Keratinocyte (primary cell): Measurements from ENCODE around the gene GABRB1. TPM values are rescaled to one million over a fixed set of nuclear protein-coding genes. Genes with fewer than 3 reads are reported as not detected.

ENCODE experiments used
- DNase-seq: peaks from one replicate; pipeline ENCODE4 v3.0.0-alpha.2; 2011; ENCODE audit warnings: low read depth, missing footprints, low spot score
- FAIRE-seq: peaks from 2 replicates; lab custom pipeline; 2011; peaks lifted over from hg19 to GRCh38; lab: Jason Lieb, UNC
- H2AFZ ChIP-seq: 2 replicates; pipeline ENCODE4 v1.6.0; 2012; ENCODE audit warnings: low read length, control low read depth, inconsistent platforms; ENCODE audit not compliant: control insufficient read depth
- H3K27ac ChIP-seq: 2 replicates; pipeline ENCODE4 v1.5.1; 2011; ENCODE audit warnings: low read length; ENCODE audit not compliant: control insufficient read depth, insufficient read depth
- H3K27me3 ChIP-seq: 3 replicates; pipeline ENCODE4 v1.6.0; 2011; ENCODE audit warnings: low read length; ENCODE audit not compliant: control insufficient read depth, insufficient read depth; ENCODE audit errors: extremely low read depth
- H3K36me3 ChIP-seq, 2 experiments: 2 replicates in 1 of 2; 3 replicates in 1 of 2; pipeline ENCODE4 v1.5.1; 2011; ENCODE audit warnings: low read length in 2 of 2, mild to moderate bottlenecking in 1 of 2; ENCODE audit not compliant: control insufficient read depth in 2 of 2, insufficient read depth in 2 of 2; ENCODE audit errors: extremely low read depth in 1 of 2
- H3K4me1 ChIP-seq: 3 replicates; pipeline ENCODE4 v1.5.1; 2011; ENCODE audit warnings: low read length; ENCODE audit not compliant: control insufficient read depth, insufficient read depth; ENCODE audit errors: extremely low read depth
- H3K4me2 ChIP-seq: 3 replicates; pipeline ENCODE4 v1.6.0; 2011; ENCODE audit warnings: low read depth, low read length; ENCODE audit not compliant: control insufficient read depth, insufficient read depth; ENCODE audit errors: extremely low read depth
- H3K4me3 ChIP-seq, 3 experiments: fragments of 200-600 bp in 1 of 3; sonication (generic) in 1 of 3; 2 replicates in 2 of 3; 3 replicates in 1 of 3; pipeline ENCODE4 v1.5.1; 2011 to 2016; ENCODE audit warnings: low read length in 3 of 3, mild to moderate bottlenecking in 3 of 3, control low read depth in 2 of 3, inconsistent platforms in 1 of 3, low read depth in 1 of 3, mixed read lengths in 1 of 3, mixed run types in 1 of 3, moderate library complexity in 1 of 3; ENCODE audit not compliant: control insufficient read depth in 2 of 3, insufficient read depth in 2 of 3; ENCODE audit errors: extremely low read depth in 1 of 3
- H3K79me2 ChIP-seq: 2 replicates; pipeline ENCODE4 v1.6.0; 2012; ENCODE audit warnings: low read length; ENCODE audit not compliant: control insufficient read depth, insufficient read depth
- H3K9ac ChIP-seq: 3 replicates; pipeline ENCODE4 v1.6.0; 2011; ENCODE audit warnings: low read length; ENCODE audit not compliant: control insufficient read depth, insufficient read depth; ENCODE audit errors: extremely low read depth
- H3K9me1 ChIP-seq: 3 replicates; pipeline ENCODE4 v1.6.0; 2011; ENCODE audit warnings: low read length; ENCODE audit not compliant: control insufficient read depth, insufficient read depth; ENCODE audit errors: extremely low read depth
- H3K9me3 ChIP-seq: 2 replicates; pipeline ENCODE4 v1.5.1; 2012; ENCODE audit warnings: low read depth, low read length; ENCODE audit not compliant: control insufficient read depth
- H4K20me1 ChIP-seq: 3 replicates; pipeline ENCODE4 v1.6.0; 2011; ENCODE audit warnings: low read length; ENCODE audit not compliant: control insufficient read depth, insufficient read depth; ENCODE audit errors: extremely low read depth
- CTCF ChIP-seq, 3 experiments: IDR thresholded peaks in 1 of 3; conservative IDR thresholded peaks in 1 of 3; optimal IDR thresholded peaks in 1 of 3; 2 replicates in 2 of 3; 3 replicates in 1 of 3; pipeline versions ENCODE3 to v1.5.1; 2011; ENCODE audit warnings: low read length in 3 of 3, mild to moderate bottlenecking in 3 of 3, moderate library complexity in 2 of 3, control low read depth in 1 of 3, inconsistent platforms in 1 of 3; ENCODE audit not compliant: insufficient read depth in 2 of 3; ENCODE audit errors: extremely low read depth in 1 of 3
- EZH2 ChIP-seq: IDR thresholded peaks from one replicate; pipeline ENCODE4 v1.6.1; 2012; ENCODE audit warnings: inconsistent platforms, mild to moderate bottlenecking, low read length, moderate library complexity
- dilution Hi-C: fragments of 300-500 bp; cut with MboI; formaldehyde crosslinking; loops from one replicate; pipeline ENCODE4 v1.7.0; 2020; ENCODE audit warnings: low sequenced_read_pairs; ENCODE audit not compliant: extremely low pct_ligation_motif_present
- polyA plus RNA-seq, 5 experiments: library from polyadenylated mRNA; depleted of rRNA in 3 of 5; stranded (reverse) in 3 of 5; stranded (forward) in 1 of 5; unstranded in 1 of 5; fragments of >200 nt; gene quantifications; 1 replicate in 1 of 5; 2 replicates in 3 of 5; 3 replicates in 1 of 5; pipeline versions ENCODE4 v1.2.1 to v1.2.3, GENCODE V29; 2011 to 2012; ENCODE audit warnings: missing spikeins in 2 of 5, low read depth in 1 of 5, low replicate concordance in 1 of 5

The GABRB1 gene
- polyA plus RNA-seq, 1 donor (not counting 4 experiments of a cell fraction or from before 2014, with no cell fraction given), result not detected

- no peaks in the 10 kb centered on the region for H3K79me2 ChIP-seq
- DNase-seq, result no peak
- no peak overlapping the region for H3K4me3 ChIP-seq
- no peak for FAIRE-seq
- no peaks in the 10 kb centered on the region for H3K4me1 ChIP-seq
- H2AFZ ChIP-seq, result no peak overlapping the region
- H3K9me1 ChIP-seq, result no peaks in the 10 kb centered on the region
- no peaks in the 10 kb centered on the region for H3K36me3 ChIP-seq
- dilution Hi-C loops, result no loop called here
- TF ChIP-seq EZH2 (no peak), CTCF (optimal IDR thresholded peaks at IDR 0.05 in 1 of 3, IDR thresholded peaks at IDR 0.05 in 1 of 3, conservative IDR thresholded peaks at IDR 0.05 in 1 of 3; ENCODE audit: extremely low read depth in 1 of 3, insufficient read depth in 2 of 3, low read length in 3 of 3) (no peak)
- no peaks in the 10 kb centered on the region for H3K9me3 ChIP-seq
- H3K4me2 ChIP-seq, result no peak overlapping the region
- H3K9ac ChIP-seq, result no peak overlapping the region
- H3K27me3 ChIP-seq, result no peaks in the 10 kb centered on the region
- H4K20me1 ChIP-seq, result no peaks in the 10 kb centered on the region
- no peak overlapping the region for H3K27ac ChIP-seq
Measured at GRCh38 chr4:47167081-47168035, 136.0 kb downstream of the GABRB1 start.

- no peak for FAIRE-seq
- TF ChIP-seq CTCF (optimal IDR thresholded peaks at IDR 0.05 in 1 of 3, IDR thresholded peaks at IDR 0.05 in 1 of 3, conservative IDR thresholded peaks at IDR 0.05 in 1 of 3; ENCODE audit: extremely low read depth in 1 of 3, insufficient read depth in 2 of 3, low read length in 3 of 3), result no peak
- TF ChIP-seq EZH2, result no peak
- dilution Hi-C loops, result no loop called here
Measured at GRCh38 chr4:47184083-47184482, 152.7 kb downstream of the GABRB1 start.

More at GRCh38 chr4:47184083-47184482, 152.7 kb downstream of the GABRB1 start:
- Histone ChIP-seq H3K27ac (no peak overlapping the region), H3K36me3 (no peaks in the 10 kb centered on the region), H3K4me1 (no peaks in the 10 kb centered on the region), H3K27me3 (no peaks in the 10 kb centered on the region), H4K20me1 (no peaks in the 10 kb centered on the region), H3K9me3 (no peaks in the 10 kb centered on the region), H3K4me3 (no peak overlapping the region), H3K9ac (no peak overlapping the region), H3K79me2 (no peaks in the 10 kb centered on the region), H2AFZ (no peak overlapping the region), H3K9me1 (no peaks in the 10 kb centered on the region), H3K4me2 (no peak overlapping the region)
- no peak for DNase-seq
